CD4-positive, alpha-beta T cell treated with Interleukin-21 for 1 hour (primary cell): ENCODE data around the gene HEPH.
"Not testable (repeated sequence)": the region's sequence is repeated elsewhere in the genome, so short reads cannot be mapped to it uniquely, and the experiment has no call there.

Experiments used
- DNase-seq: peaks from one replicate; pipeline ENCODE4 v3.0.0-alpha.2; 2020

HEPH gene, protein sequence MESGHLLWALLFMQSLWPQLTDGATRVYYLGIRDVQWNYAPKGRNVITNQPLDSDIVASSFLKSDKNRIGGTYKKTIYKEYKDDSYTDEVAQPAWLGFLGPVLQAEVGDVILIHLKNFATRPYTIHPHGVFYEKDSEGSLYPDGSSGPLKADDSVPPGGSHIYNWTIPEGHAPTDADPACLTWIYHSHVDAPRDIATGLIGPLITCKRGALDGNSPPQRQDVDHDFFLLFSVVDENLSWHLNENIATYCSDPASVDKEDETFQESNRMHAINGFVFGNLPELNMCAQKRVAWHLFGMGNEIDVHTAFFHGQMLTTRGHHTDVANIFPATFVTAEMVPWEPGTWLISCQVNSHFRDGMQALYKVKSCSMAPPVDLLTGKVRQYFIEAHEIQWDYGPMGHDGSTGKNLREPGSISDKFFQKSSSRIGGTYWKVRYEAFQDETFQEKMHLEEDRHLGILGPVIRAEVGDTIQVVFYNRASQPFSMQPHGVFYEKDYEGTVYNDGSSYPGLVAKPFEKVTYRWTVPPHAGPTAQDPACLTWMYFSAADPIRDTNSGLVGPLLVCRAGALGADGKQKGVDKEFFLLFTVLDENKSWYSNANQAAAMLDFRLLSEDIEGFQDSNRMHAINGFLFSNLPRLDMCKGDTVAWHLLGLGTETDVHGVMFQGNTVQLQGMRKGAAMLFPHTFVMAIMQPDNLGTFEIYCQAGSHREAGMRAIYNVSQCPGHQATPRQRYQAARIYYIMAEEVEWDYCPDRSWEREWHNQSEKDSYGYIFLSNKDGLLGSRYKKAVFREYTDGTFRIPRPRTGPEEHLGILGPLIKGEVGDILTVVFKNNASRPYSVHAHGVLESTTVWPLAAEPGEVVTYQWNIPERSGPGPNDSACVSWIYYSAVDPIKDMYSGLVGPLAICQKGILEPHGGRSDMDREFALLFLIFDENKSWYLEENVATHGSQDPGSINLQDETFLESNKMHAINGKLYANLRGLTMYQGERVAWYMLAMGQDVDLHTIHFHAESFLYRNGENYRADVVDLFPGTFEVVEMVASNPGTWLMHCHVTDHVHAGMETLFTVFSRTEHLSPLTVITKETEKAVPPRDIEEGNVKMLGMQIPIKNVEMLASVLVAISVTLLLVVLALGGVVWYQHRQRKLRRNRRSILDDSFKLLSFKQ

DNA sequence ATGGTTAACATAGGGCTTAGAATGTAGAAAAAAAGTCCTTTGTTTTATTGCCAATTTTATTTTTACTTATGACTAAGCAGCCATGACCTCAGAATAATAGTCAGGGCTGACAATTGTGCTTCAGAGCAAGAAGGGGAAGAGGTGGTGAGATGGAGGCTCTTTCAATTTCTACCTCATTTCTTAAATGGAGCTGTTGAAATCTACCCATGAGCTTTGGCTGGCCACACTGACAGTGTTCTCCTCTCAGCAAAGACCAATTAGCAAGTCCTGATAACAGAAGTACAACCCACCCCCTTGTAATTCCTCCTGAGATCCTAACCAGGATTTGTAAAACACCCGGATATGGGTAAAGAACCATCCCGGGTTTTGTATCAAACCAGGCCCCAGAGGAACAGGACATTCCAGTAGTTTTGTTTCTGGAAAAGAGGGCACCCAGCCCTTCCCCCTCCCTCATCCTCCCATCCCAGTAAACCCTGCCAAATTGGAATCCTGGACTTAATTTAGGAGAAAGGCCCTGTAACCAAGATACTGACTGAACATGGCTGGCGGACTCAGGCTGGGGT, at the start of gene HEPH:
Gene HEPH (plus strand): TSS at position 399 of the 563 bp plus-strand sequence. CDS start 6,324 bp downstream, outside the sequence.
- DNase-seq: no peak

DNA sequence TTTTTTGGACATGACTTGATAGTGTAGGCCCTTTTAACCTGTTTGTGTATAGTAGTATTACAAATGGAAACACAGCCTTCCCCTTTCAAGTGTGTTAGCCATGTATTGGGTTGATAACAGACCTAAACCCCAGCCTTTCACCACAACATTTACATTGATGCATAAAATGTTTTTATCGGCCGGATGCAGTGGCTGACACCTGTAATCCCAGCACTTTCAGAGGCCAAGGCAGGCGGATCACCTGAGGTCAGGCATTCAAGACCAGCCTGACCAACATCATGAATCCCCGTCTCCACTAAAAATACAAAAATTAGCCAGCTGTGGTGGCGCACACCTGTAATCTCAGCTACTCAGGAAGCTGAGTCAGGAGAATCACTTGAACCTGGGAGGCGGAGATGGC, 45.3 kb upstream of the HEPH start:
- DNase-seq: not testable (repeated sequence)

DNA sequence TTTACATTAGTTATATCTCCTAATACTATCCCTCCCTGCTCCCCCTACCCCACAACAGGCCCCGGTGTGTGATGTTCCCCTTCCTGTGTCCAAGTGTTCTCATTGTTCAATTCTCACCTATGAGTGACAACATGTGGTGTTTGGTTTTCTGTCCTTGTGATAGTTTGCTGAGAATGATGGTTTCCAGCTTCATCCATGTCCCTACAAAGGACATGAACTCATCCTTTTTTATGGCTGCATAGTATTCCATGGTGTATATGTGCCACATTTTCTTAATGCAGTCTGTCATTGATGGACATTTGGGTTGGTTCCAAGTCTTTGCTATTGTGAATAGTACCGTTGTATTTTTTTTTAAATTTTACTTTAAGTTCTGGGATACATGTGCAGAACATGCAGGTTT, 42.7 kb upstream of the HEPH start:
- DNase-seq: not testable (repeated sequence)

DNA sequence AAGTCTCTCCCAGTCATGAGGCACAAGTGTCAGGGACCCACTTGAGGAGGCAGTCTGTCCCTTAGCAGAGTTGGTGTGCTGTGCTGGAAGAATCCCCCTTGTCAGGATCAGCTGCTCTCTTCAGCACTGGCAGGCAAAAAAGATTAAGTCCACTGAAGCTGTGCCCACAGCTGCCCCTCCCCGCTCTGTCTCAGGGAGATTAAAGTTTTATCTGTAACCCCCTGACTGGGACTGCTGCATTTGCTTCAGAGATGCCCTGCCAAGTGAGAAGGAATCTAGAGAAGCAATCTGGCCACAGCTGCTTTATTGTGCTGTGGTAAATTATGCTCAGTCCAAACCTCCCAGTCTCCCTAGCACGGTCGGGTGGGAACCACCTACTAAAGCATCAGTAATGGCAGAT, 37.4 kb upstream of the HEPH start:
- no peak for DNase-seq

DNA sequence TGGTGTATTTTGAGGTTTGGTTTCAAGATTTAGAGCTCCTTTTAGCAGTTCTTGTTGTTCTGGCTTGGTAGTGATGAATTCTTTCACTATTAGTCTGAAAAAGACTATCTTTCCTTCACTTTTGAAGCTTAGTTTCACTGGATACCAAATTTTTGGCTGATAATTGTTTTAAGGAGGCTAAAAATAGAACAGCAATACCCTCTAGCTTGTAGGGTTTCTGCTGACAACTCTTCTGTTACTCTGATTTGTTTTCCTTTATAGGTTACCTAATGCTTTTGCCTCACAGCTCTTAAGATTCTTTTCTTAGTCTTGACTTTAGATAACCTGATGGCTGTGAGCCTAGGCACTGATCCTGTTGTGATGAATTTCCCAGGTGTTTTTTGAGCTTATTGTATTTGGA, 33.6 kb upstream of the HEPH start:
- DNase-seq: no peak

DNA sequence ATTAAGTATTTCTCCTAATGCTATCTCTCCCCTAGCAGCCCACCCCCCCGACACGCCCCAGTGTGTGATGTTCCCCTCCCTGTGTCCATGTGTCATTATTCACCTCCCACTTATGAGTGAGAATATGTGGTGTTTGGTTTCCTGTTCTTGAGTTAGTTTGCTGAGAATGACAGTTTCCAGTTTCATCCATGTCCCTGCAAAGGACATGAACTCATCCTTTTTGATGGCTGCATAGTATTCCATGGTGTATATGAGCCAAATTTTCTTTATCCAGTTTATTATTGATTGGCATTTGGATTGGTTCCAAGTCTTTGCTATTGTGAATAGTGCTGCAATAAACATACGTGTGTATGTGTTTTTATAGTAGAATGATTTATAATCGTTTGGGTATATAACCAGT, 28.8 kb upstream of the HEPH start:
- DNase-seq: not testable (repeated sequence)

DNA sequence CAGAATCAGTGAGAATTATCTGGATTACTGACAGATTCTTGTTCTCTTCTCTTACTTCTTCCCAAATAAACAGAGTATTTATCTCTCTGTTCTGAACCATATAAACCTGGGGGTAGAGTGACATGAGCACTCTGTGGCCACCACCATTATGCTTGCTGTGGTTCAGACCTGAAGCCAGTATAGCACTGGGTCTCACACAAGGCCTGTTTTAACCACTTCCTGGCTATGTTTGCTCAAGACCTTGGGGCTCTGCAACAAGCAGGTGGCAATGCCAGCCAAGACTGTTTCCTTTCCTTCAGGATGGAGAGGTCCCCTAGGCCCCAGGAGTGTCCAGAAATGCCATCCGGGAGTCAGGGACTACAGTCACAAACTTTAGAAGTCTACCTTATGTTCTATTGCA, 21.7 kb upstream of the HEPH start:
- no peak for DNase-seq

DNA sequence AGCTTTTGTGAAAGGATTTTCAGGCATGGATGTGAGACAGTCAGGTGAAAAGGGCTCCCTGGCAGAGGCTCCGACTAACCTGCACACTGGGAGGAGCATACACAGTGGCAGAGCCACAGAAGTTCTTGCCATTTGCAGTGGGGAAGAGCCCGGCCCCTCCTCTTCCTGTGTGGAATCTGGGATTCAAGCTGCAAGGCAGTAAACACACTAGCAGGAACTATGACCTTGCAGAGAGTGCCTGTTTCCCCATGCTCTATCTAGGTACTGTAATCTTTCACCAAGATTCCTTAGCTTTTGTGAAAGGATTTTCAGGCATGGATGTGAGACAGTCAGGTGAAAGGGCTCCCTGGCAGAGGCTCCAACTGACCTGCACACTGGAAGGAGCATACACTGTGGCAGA, 19.8 kb upstream of the HEPH start:
- DNase-seq: no peak

DNA sequence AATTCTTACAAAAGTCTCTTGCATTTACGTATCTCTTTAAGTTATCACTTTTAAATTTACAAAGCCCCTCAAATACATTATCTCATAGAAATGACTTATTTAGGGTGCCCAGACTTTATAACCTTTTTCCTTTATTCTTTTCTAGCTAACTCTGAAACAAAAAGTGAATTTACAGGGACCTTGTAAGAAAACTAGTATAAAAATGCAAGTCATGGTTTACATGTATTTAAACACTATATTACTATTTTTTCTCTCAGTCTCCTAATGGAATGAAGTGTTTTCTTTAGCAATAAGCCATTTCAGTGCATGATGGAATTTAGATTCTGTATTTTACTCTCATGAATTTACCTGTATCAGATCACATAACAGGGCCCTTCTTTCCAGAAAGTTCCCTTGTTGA, 14.5 kb upstream of the HEPH start:
- DNase-seq: no peak

DNA sequence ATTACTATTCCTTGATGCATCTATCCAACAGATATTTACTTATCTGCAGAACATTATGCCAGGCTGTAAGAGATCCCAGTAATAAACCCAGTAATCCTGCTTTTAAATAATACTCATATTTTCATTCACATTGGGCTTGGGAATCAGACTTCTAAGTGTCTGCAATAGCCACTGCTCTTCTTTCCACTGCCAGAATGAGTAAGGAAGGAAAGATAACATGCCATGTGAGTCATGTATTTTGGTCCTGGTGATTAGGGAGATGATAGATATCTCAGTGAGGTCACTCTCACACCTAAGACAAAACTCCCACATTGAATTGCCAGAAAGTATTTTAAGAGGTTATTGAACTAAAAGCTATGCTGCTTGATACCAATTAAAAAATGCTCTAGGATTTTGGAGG, 13.9 kb upstream of the HEPH start:
- no peak for DNase-seq

DNA sequence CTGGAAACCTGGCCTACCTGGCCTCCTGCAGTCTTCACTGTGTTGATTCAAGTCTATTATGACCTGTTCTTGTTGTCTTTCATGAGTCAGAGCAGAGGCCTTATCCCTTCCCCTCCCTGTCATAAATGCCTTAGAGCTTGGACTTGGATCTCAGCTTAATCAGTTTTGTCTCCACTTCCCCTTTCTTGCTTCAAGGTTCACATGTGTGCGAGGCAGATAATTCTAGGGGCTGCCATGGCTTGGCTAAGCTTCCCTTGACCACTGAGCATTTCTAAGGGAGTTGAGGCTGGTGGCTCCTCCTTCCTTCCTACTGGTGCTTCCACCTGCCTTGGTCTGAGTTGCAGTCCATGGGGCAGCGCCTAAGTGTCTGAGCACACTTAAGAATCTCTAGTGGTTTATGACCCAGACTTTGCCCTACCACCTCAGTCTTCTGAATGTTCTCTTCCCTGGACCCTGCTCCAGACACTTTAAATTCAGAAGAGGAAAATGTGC, 1.7 kb upstream of the HEPH start:
- no peak for DNase-seq

DNA sequence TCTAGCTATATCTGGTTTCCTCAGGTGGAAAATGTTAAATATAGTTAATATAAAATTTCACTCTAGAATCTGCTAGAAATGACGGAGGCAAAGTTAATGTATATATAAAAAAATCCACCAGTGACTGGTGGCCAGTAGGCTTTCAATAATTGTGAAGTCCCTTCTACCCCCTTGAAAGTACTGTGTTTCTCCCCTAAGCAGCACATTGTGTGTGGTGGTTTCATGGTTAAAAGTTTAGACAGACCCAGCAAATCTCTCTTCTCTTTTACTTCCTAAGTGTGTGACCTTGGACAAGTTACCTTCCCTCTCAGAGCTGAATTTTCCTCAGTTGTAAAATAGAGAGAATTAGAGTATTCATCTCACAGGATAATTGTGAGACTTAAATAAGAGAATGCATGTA, 600 bp upstream of the HEPH start:
- no peak for DNase-seq

DNA sequence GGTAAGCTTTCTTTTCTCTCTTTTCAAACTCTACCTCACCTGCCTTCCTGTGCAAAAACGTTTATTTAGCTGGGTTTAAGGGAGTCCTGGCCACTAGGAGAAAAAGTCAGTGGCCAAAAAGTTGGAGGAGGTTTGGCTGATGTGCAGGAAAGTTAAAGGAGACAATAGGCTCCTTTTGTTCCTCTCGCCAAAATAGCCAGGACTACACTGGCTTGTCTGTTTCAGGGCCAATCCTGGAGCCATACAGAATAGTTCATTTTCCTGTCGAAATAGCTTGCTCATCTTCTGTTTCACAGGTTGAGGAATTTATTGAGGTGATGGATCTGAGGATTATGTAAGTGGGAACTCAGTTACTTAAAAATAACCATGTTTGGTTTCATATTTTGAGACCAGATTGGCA, 423 bp downstream of the HEPH start:
- no peak for DNase-seq

DNA sequence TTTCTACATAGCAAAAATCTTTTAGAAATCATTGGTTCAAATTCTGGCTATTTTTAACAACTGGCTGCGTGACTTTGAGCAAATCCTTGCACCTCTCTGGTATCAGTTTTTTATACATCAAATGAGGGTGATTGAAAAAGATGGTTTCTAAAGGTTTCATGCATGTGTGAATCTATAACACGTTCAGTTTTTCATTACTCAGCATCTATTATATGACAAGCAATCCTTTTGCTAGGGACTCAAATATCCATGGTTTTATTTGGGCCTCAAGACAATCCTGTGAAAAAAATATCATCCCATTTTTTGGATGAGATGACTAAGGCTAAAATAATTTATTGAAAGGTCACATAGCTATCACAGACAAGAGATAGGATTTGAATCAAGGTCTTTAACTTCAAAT, 884 bp downstream of the HEPH start:
- no peak for DNase-seq

DNA sequence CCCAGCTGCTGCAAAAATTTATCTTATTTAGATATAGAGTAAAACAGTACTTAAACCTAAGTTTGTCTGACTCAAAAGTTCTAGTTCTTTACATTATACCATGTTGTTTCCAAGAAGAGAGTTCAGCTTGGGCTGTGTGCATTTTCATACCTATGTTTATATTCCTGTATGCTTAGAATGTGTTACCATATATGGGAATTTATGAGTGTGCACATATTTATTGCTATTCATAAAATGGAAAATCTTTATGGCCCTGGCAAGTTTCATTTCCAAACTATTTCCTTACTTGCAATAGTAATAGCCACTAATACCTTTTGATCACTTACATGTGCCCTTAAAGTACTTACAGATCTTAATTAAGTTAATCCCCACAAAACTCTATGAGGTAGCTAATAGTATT, 2.6 kb downstream of the HEPH start:
- DNase-seq: no peak

DNA sequence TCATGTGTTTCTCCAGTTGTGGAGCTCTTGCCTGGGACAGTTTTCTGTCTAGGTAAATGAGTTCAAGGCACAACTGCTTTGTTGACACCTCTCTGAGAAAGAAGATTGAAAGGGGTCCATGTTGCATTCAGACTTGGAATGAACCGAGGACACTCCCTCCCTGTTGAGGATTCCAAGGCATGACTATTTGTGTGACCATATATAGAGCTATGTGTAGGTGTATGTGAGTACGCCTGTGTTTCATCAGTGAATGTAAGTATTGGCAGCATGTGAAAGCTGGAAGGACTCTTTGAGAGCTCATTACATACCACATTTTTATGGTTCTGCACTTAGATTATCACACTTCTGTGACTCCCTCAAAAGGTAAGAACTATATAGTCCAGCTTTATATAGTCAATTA, 3.4 kb downstream of the HEPH start:
- no peak for DNase-seq

DNA sequence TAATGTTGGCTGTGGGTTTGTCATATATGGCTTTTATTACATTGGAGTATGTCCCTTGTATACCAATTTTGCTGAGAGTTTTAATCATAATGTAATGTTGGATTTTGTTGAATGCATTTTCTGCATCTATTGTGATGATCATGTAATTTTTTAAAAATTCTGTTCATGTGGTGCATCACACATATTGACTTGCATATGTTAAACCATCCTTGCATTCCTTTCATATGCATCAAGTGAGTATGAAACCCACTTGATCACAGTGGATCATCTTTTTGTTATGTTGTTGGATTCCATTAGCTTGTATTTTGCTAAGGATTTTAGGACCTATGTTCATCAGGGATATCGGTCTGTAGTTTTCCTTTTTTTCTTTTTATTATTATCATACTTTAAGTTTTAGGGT, 12.1 kb downstream of the HEPH start:
- DNase-seq: no peak

DNA sequence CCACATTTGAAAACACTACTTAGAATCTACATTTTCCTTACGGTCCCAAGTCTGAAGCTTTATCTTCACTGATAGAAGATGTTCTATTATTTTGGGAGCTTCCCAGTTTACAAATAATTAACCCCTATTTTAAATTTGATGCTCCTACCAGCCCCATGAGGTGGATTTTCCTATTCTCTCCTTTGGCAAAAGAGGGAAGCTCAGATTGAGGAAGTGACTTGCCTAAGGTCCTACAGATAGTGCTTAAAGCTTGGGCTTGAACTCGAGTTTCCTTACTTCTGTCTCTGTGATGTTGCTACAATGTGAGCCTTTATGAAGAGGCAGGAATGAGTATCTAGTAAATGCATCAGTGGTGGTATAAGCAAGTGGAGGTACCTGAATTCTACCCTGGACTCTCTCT, 27.5 kb downstream of the HEPH start:
- DNase-seq: no peak

DNA sequence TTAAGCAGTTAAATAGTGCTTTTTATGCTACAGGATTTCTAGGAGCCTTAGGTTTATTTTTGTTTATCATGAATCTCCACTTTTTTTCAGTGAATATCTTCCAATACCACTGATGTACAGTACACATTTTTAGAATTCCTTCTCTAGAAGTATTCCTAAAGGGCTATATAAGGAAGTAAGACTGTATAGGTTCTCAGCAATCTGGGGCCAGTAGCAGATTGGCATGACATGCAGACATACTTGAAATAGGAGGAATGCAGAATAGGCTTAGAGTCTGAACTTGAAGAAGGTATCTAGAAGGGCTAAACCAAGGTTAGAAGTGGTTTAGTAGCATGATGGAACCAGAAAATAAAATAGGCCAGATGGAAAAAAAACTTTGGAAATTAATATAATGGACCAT, 29.8 kb downstream of the HEPH start:
- no peak for DNase-seq

DNA sequence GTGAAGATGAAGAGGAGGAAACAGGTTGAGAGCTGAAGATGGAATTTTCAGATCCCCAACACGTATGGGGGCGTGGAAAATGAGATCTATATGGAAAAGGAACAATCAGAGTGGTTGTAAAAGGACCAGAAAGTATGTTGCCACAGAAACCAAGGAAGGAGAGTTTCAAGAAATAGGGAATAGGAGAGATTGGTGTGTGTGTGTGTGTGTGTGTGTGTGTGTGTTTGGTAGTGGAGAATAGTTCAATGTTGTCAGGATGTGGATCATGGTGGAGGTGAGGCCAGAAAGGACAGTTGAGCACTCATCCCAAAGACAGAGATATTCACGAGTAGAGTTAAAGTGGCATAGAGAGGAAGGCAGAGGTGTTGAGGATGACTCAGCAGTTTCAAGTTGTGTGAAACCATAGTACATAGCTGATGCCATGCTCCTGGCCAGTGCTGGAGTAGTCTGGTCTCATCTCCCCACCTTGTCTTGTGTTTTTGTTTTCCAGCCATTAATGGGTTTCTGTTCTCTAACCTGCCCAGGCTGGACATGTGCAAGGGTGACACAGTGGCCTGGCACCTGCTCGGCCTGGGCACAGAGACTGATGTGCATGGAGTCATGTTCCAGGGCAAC, 36.1 kb downstream of the HEPH start:
- no peak for DNase-seq

DNA sequence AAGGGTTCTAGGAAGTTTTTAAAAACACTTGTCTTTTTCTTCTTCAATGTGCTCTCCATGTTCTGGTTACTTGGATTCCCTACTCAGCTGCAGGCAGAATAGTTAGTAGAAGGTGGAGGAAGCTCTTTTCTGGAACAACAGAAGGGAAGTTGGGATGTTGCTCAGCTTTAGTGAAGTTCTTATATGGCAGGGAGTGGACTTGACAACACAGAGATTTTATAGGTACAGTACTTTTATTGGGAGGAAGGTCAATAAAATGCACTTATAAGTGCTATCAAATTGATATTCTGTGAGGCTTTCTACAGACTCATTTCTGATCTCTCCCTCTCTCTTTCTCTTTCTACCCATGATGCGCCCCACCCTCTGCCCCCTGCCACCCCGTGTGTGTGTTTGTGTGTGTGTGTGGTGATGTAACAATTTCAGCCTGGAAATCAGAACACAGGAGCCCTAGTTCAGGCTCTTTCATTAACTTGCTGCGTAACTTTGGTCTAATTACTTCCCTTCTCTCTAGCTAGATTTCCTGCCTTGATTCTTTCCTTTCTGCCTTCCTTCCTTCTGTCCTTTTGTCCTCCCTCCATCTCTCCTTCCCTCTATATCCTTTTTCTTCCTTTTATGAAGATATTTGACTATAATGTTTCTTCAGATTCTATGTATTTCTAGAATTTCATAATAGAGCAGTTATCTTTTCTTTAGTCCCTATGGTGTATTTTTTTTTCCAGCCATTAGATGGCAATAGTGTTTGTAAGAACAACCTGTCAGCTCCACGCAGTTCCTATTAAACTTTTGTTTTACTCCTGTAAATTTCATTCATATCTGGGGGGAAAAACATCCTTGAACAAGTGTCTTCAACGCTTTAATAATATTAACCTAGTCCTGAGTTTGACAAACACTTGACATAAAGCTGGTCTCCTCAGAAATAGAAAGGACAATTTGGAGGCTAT, 37.1 kb downstream of the HEPH start:
- DNase-seq: no peak
